HUES6 (cell line): ENCODE results near the gene NUDT8.

ENCODE experiments used
- H3K27ac ChIP-seq: 2 replicates; pipeline ENCODE4 v1.7.0; 2013; ENCODE audit warnings: low read depth, mild to moderate bottlenecking, low read length, inconsistent platforms
- H3K27me3 ChIP-seq: 2 replicates; pipeline ENCODE4 v1.6.1; 2013; ENCODE audit warnings: low read length; ENCODE audit not compliant: control insufficient read depth, insufficient read depth
- H3K36me3 ChIP-seq: 2 replicates; pipeline ENCODE4 v1.6.1; 2013; ENCODE audit warnings: low read length; ENCODE audit not compliant: control insufficient read depth, insufficient read depth
- H3K4me1 ChIP-seq: 2 replicates; pipeline ENCODE4 v1.6.1; 2013; ENCODE audit warnings: low read length; ENCODE audit not compliant: control insufficient read depth, insufficient read depth
- H3K4me3 ChIP-seq: 2 replicates; pipeline ENCODE4 v1.5.1; 2013; ENCODE audit warnings: low read depth, low read length
- H3K9ac ChIP-seq: one replicate; pipeline ENCODE4 v1.6.1; 2013; ENCODE audit warnings: mild to moderate bottlenecking, low read length
- H3K9me3 ChIP-seq: 2 replicates; pipeline ENCODE4 v1.6.1; 2013; ENCODE audit warnings: low read depth, low read length; ENCODE audit not compliant: control insufficient read depth, insufficient read depth

Gene NUDT8

GRCh38 chr11:67613960-67614715 lies 15.6 kb downstream of the NUDT8 start:
- Histone ChIP-seq H3K27ac (no peak overlapping the region; the same call in 1 of the 2 replicates), H3K9ac (peak overlapping the region; percentile 4), H3K27me3 (no peaks in the 10 kb centered on the region; the same call in 1 of the 2 replicates), H3K36me3 (peaks cover 42% of the 10 kb centered on the region), H3K4me3 (peak overlapping the region; percentile 37), H3K9me3 (no peaks in the 10 kb centered on the region), H3K4me1 (peaks cover 42% of the 10 kb centered on the region)

DNA sequence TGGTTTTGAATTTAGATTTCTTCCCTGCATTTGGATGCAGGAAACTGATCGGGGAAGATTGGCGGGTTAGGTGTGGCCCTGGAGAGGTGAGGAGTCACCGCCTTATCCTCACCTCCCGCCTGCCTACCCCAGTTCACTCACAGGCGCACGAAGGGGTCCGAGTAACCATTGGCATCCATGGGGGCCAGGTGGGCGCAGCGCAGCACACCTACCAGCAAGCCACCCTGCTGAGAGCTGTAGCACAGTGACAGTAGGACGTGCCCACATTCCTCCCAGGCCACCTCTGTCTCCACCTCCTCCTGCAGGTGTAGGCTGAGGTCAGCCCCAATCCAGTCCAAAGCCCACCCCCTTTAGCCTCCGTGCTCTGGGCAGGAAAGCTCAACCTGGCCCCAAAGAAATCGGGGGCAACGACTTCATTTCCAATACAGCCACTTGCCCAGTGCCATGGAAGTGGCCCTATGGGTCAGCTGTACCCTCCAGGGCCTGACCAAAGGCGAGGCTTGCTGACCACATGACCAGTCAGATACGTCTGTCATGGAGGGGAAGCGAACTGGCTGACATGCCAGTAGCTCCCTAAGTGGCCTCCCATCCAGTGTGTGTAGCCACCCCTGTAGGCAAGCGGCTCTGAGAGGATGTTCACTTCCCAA lies 16.3 kb downstream of the NUDT8 start:
- H3K4me3 ChIP-seq, result 0 out of 2 replicates have a peak overlapping the region, but pooled peaks have one; percentile 37

GRCh38 chr11:67612751-67613150 lies 17.0 kb downstream of the NUDT8 start:
- H3K27me3 ChIP-seq, result no peaks in the 10 kb centered on the region; the same call in 1 of the 2 replicates
- H3K36me3 ChIP-seq, result peaks cover 53% of the 10 kb centered on the region
- H3K9me3 ChIP-seq, result no peaks in the 10 kb centered on the region
- H3K4me3 ChIP-seq, result no peak overlapping the region
- H3K27ac ChIP-seq, result no peak overlapping the region
- peaks cover 40% of the 10 kb centered on the region for H3K4me1 ChIP-seq
- H3K9ac ChIP-seq, result no peak overlapping the region

More for the DNA sequence above, 16.3 kb downstream of the NUDT8 start:
- H3K27ac ChIP-seq, result no peak overlapping the region
- H3K9me3 ChIP-seq, result no peaks in the 10 kb centered on the region
- peak overlapping the region; percentile 4 for H3K9ac ChIP-seq
- peaks cover 49% of the 10 kb centered on the region for H3K36me3 ChIP-seq
- H3K27me3 ChIP-seq, result no peaks in the 10 kb centered on the region; the same call in 1 of the 2 replicates
- H3K4me1 ChIP-seq, result peaks cover 42% of the 10 kb centered on the region

- no peak overlapping the region for H3K27ac ChIP-seq
- no peaks in the 10 kb centered on the region for H3K27me3 ChIP-seq
- no peak overlapping the region for H3K4me3 ChIP-seq
- H3K9ac ChIP-seq, result no peak overlapping the region
- H3K4me1 ChIP-seq, result peaks cover 36% of the 10 kb centered on the region
- no peaks in the 10 kb centered on the region for H3K9me3 ChIP-seq
- peaks cover 53% of the 10 kb centered on the region for H3K36me3 ChIP-seq
Measured at GRCh38 chr11:67611704-67612587, 17.8 kb downstream of the NUDT8 start.

DNA sequence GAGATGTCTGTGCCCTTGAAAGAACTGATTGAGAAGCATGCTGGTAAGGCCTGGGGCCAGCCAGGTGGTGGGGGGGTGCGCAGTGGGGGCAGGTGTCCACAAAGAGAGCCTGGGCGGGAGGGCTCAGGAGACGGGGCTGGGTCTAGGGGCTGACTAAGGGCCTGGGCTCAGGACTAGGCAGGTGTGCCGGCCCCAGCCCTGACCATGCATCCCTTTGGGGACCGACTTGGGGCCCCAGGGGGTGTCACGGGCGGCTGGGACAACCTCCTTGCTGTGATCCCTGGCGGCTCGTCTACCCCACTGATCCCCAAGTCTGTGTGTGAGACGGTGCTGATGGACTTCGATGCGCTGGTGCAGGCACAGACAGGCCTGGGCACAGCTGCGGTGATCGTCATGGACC lies 18.6 kb downstream of the NUDT8 start:
- Histone ChIP-seq H3K4me3 (no peak overlapping the region), H3K9me3 (no peaks in the 10 kb centered on the region), H3K4me1 (peaks cover 32% of the 10 kb centered on the region), H3K27me3 (no peaks in the 10 kb centered on the region), H3K9ac (no peak overlapping the region), H3K27ac (no peak overlapping the region), H3K36me3 (peaks cover 53% of the 10 kb centered on the region)

DNA sequence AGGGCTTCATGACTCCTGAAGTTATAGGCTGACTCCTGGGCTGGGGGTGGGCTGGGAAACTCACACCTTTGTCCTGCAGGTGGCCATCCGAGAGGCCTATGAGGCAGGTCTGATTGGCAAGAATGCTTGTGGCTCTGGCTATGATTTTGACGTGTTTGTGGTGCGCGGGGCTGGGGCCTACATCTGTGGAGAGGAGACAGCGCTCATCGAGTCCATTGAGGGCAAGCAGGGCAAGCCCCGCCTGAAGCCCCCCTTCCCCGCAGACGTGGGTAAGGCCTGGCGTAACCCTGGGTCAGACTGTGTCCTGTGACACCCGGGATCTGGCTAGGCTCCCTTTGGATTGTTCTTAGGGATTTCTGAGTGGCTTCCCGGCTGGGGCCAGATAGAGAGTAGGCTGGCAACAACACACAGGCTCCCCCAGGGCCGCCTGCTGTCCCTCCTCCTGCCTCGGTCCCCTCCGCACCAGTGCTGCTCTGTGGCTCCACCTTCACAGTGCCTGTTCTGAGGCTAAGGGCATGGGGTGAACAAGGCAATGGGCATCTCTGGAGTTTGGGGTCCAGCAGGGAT lies 19.4 kb downstream of the NUDT8 start:
- peaks cover 33% of the 10 kb centered on the region for H3K4me1 ChIP-seq
- peaks cover 53% of the 10 kb centered on the region for H3K36me3 ChIP-seq
- no peaks in the 10 kb centered on the region for H3K27me3 ChIP-seq
- no peak overlapping the region for H3K27ac ChIP-seq
- H3K9ac ChIP-seq, result no peak overlapping the region
- no peak overlapping the region for H3K4me3 ChIP-seq
- H3K9me3 ChIP-seq, result no peaks in the 10 kb centered on the region

- peaks cover 35% of the 10 kb centered on the region for H3K4me1 ChIP-seq
- H3K27me3 ChIP-seq, result no peaks in the 10 kb centered on the region; the same call in 1 of the 2 replicates
- no peak overlapping the region for H3K4me3 ChIP-seq
- no peak overlapping the region for H3K9ac ChIP-seq
- peaks cover 53% of the 10 kb centered on the region for H3K36me3 ChIP-seq
- no peak overlapping the region for H3K27ac ChIP-seq
- no peaks in the 10 kb centered on the region for H3K9me3 ChIP-seq
Measured at GRCh38 chr11:67609316-67609715, 20.4 kb downstream of the NUDT8 start.

DNA sequence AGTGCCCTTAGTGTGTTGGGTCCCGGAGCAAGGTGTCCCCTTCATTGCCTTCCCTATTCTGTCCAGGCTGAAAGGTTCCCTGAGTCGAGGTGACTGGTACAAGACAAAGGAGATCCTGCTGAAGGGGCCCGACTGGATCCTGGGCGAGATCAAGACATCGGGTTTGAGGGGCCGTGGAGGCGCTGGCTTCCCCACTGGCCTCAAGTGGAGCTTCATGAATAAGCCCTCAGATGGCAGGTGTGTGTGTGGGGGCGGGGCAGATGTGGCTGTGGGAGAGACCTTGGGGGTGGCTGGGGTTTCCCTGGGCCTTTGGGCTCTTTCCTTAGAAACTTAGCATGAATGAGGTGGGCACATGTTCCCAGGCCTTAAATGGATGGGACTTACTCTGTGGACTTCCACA lies 21.3 kb downstream of the NUDT8 start:
- H3K9ac ChIP-seq, result no peak overlapping the region
- H3K36me3 ChIP-seq, result peaks cover 52% of the 10 kb centered on the region
- no peak overlapping the region for H3K27ac ChIP-seq
- H3K9me3 ChIP-seq, result no peaks in the 10 kb centered on the region
- H3K27me3 ChIP-seq, result no peaks in the 10 kb centered on the region; the same call in 1 of the 2 replicates
- H3K4me1 ChIP-seq, result peaks cover 30% of the 10 kb centered on the region
- H3K4me3 ChIP-seq, result no peak overlapping the region

DNA sequence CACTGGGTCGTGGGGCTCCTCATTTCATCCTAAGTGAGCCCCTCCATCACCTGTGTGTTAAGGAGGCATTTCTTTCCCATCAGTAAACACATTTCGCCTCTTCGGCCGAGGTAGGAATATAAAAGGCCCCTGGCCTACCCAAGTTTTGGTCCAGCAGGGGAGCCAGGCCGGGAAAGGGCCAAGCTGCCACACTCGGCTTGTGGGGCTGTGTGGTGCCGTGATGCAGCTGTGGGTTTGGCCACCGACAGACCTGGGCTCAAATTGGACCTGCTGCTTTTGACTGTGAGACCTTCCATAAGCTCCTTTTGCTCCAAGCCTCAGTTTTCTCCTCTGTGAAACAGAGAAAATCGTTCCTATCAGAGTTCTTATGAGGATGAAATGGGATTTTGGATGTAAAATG lies 22.2 kb downstream of the NUDT8 start:
- Histone ChIP-seq H3K4me1 (peaks cover 35% of the 10 kb centered on the region), H3K9me3 (peaks cover 2% of the 10 kb centered on the region; the same call in 1 of the 2 replicates), H3K4me3 (peak overlapping the region; percentile 91), H3K27ac (no peak overlapping the region; the same call in 1 of the 2 replicates), H3K9ac (peak overlapping the region; percentile 80), H3K36me3 (peaks cover 44% of the 10 kb centered on the region), H3K27me3 (no peaks in the 10 kb centered on the region; the same call in 1 of the 2 replicates)

- Histone ChIP-seq H3K4me3 (peak within 1 kb of the TSS; percentile 91), H3K36me3 (peaks cover 35% of the 10 kb centered on the region), H3K27ac (peak within 1 kb of the TSS; percentile 53; the same call in 1 of the 2 replicates), H3K4me1 (peaks cover 36% of the 10 kb centered on the region), H3K27me3 (no peaks in the 10 kb centered on the region; the same call in 1 of the 2 replicates), H3K9me3 (peaks cover 3% of the 10 kb centered on the region; the same call in 1 of the 2 replicates), H3K9ac (peak within 1 kb of the TSS; percentile 80)
Measured at GRCh38 chr11:67606492-67607295, 23.0 kb downstream of the NUDT8 start, which contains the start of gene NDUFV1. Gene NDUFV1 (plus strand): TSS chr11:67606936. CDS start chr11:67607005, 69 bp downstream.
